Karpas-422 (cell line): ENCODE data around the gene ADGRG6. TPM values are rescaled to one million over a fixed set of nuclear protein-coding genes. Genes with fewer than 3 reads are reported as not detected.
A peak's percentile ranks its signal among the peaks of the same experiment; 100 is the strongest.

ENCODE experiments used
- DNase-seq: peaks from one replicate; pipeline ENCODE4 v3.0.0-alpha.2; 2015
- H2AFZ ChIP-seq: fragments of 200-600 bp; sonication (generic); 2 replicates; pipeline ENCODE4 v1.6.1; 2014; ENCODE audit warnings: antibody characterized with exemption, low read length, mixed read lengths
- H3K27ac ChIP-seq: fragments of 200-600 bp; sonication (generic); 2 replicates; pipeline ENCODE4 v1.5.1; 2014; ENCODE audit warnings: mild to moderate bottlenecking, low read length, moderate library complexity
- H3K27me3 ChIP-seq: fragments of 200-600 bp; sonication (generic); 2 replicates; pipeline ENCODE4 v1.6.1; 2014; ENCODE audit warnings: low read length, mixed read lengths
- H3K36me3 ChIP-seq: fragments of 200-600 bp; sonication (generic); 2 replicates; pipeline ENCODE4 v1.6.1; 2014; ENCODE audit warnings: low read length, mixed read lengths; ENCODE audit not compliant: insufficient read depth
- H3K4me1 ChIP-seq: fragments of 200-600 bp; sonication (generic); 2 replicates; pipeline ENCODE4 v1.6.1; 2014; ENCODE audit warnings: mild to moderate bottlenecking, low read length, mixed read lengths
- H3K4me2 ChIP-seq: fragments of 200-600 bp; sonication (generic); 2 replicates; pipeline ENCODE4 v1.6.1; 2014; ENCODE audit warnings: low read length, low read depth, mild to moderate bottlenecking; ENCODE audit not compliant: poor library complexity, severe bottlenecking
- H3K4me3 ChIP-seq: fragments of 200-600 bp; sonication (generic); 2 replicates; pipeline ENCODE4 v1.5.1; 2014; ENCODE audit warnings: mild to moderate bottlenecking, antibody characterized with exemption, low read length, mixed read lengths
- H3K79me2 ChIP-seq: fragments of 200-600 bp; sonication (generic); 2 replicates; pipeline ENCODE4 v1.6.1; 2014; ENCODE audit warnings: mild to moderate bottlenecking, low read length, mixed read lengths
- H3K9ac ChIP-seq: fragments of 200-600 bp; sonication (generic); 2 replicates; pipeline ENCODE4 v1.6.0; 2014; ENCODE audit warnings: low read length
- H3K9me2 ChIP-seq: fragments of 200-600 bp; sonication (generic), shearing (Covaris generic); replicated peaks from 2 replicates; pipeline ENCODE4 v1.6.0; 2014; ENCODE audit warnings: mild to moderate bottlenecking, low read length, moderate library complexity; ENCODE audit not compliant: insufficient read depth
- H3K9me3 ChIP-seq: fragments of 300-700, 200-600 bp; sonication (generic); 2 replicates; pipeline ENCODE4 v1.6.1; 2014; ENCODE audit warnings: low read length, mixed read lengths
- H4K20me1 ChIP-seq: fragments of 200-600 bp; sonication (generic); 2 replicates; pipeline ENCODE4 v1.6.1; 2014; ENCODE audit warnings: mild to moderate bottlenecking, antibody characterized with exemption, low read length, low read depth; ENCODE audit not compliant: insufficient read depth
- total RNA-seq: library from RNA; depleted of rRNA; stranded (reverse); fragments of >200 nt; shearing (Covaris generic); gene quantifications from 2 replicates; pipeline ENCODE4 v1.2.3, GENCODE V29; 2014; ENCODE audit warnings: low replicate concordance

Gene ADGRG6
- total RNA-seq, 1 experiment from 2014 or later = not detected

DNA sequence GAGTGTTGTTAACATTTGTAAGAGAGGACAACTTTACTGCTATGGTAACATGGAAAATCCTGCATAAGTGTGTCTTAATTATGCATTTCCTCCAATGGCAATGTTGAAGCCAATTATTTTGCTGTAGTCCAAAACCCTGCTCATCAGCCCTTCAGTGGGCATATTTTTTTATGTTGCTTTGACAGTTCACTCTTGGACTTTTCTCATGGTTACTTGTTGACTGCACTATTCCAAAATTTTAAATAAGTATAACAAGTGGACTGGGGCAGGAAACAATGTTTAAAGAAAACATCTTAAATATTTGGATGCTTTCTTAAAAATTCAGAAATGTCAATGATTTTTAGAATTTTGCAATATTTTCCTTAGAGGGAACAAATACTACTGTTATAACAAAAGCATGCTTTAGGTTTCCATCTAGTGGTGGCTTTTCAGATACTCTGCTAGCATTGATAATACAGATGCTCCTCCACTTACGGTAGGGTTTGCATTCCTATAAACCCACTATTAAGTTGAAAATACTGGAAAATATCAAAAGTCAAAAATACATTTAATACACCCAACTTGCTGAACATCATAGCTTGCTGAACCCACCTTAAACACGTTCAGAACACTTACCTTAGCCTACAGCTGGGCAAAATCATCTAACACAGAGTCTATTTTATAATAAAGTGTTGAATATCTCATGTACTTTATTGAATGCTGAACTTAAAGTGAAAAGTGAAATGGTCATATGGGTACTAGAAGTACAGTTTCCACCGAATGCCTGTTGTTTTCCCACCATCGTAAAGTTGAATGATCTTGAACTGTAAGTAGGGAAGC lies 86.4 kb downstream of the ADGRG6 start:
- Histone ChIP-seq H3K9me3 (no peaks in the 10 kb centered on the region), H3K9me2 (no peaks in the 10 kb centered on the region), H3K9ac (no peak overlapping the region), H3K4me3 (no peak overlapping the region), H3K27me3 (no peaks in the 10 kb centered on the region), H3K36me3 (no peaks in the 10 kb centered on the region), H2AFZ (no peak overlapping the region), H3K27ac (no peak overlapping the region), H3K79me2 (no peaks in the 10 kb centered on the region), H3K4me1 (no peaks in the 10 kb centered on the region), H3K4me2 (no peak overlapping the region), H4K20me1 (no peaks in the 10 kb centered on the region)
- DNase-seq = peak; percentile 72

DNA sequence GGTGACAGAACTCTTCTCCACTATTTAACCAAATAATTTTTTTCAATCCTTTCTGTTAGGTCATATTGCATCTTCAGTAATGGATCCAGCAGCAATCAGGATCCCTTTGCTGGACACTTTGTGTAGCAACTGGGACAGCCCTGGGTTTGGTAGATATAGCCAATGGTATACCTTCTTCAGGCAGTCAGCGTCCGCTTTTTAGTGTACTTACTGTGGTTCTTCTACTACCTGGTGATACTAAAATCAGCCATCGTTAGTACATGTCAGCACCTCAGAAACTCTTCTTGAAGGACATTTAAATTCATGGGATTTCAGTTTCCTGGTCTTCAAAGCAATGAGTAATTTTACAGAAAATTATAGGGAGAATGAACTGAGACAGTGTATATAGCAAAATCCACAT lies 93.5 kb downstream of the ADGRG6 start:
- no peak for DNase-seq
- Histone ChIP-seq H4K20me1 (no peaks in the 10 kb centered on the region), H3K9ac (no peak overlapping the region), H3K9me3 (no peaks in the 10 kb centered on the region), H3K27me3 (no peaks in the 10 kb centered on the region), H2AFZ (no peak overlapping the region), H3K36me3 (no peaks in the 10 kb centered on the region), H3K4me1 (no peaks in the 10 kb centered on the region), H3K27ac (no peak overlapping the region), H3K4me3 (no peak overlapping the region), H3K4me2 (no peak overlapping the region), H3K79me2 (no peaks in the 10 kb centered on the region), H3K9me2 (no peaks in the 10 kb centered on the region)

DNA sequence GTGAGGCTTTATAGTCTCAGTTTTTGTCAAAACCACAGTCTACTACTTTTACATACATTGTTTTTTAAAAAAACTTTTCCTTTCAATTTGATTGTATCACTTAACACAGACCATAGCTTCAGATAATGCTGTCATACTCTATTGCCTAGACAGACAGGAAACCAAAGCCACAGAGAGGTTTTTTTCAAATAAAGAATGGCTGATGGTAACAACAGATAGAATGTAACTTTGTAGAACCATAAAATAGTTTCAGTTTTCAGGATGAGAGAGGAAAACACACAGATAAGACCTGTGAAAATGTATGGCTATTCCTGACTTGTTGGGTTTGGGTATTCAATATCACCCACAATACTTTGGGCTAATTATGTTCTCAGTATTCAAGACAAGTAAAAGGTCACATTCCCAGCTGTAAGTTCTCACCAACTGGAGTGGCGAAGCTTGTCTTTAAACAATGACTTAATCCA lies 94.0 kb downstream of the ADGRG6 start:
- DNase-seq = no peak

DNA sequence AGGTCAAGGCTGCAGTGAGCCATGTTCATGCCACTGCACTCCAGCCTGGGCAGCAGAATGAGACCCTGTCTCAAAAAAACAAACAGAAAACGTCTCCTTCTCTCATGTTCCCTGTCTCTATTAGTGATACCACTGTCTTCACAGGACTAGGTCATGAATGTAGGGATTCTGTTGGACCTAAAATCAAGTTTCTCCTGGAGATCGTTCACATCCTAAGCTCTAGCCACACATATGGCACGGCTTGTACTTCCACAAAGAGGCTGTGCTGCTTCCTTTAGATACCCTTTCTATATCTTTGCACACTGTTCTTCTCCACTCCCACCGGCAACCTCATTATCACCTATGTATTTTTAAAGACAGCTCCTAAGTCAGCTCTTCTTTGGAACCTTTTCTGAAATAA lies 96.5 kb downstream of the ADGRG6 start:
- DNase-seq = no peak
- Histone ChIP-seq H3K4me1 (no peaks in the 10 kb centered on the region), H3K27ac (no peak overlapping the region), H3K9me2 (no peaks in the 10 kb centered on the region), H3K9ac (no peak overlapping the region), H3K9me3 (no peaks in the 10 kb centered on the region), H3K36me3 (no peaks in the 10 kb centered on the region), H3K79me2 (no peaks in the 10 kb centered on the region), H3K4me2 (no peak overlapping the region), H3K4me3 (no peak overlapping the region), H2AFZ (no peak overlapping the region), H4K20me1 (no peaks in the 10 kb centered on the region), H3K27me3 (no peaks in the 10 kb centered on the region)

More for the DNA sequence above, 94.0 kb downstream of the ADGRG6 start:
- no peaks in the 10 kb centered on the region for H3K4me1 ChIP-seq
- no peaks in the 10 kb centered on the region for H3K79me2 ChIP-seq
- H3K9me2 ChIP-seq = no peaks in the 10 kb centered on the region
- H3K4me2 ChIP-seq = no peak overlapping the region
- no peaks in the 10 kb centered on the region for H4K20me1 ChIP-seq
- no peaks in the 10 kb centered on the region for H3K9me3 ChIP-seq
- H3K4me3 ChIP-seq = no peak overlapping the region
- H3K27ac ChIP-seq = no peak overlapping the region
- no peak overlapping the region for H2AFZ ChIP-seq
- H3K27me3 ChIP-seq = no peaks in the 10 kb centered on the region
- H3K9ac ChIP-seq = no peak overlapping the region
- H3K36me3 ChIP-seq = no peaks in the 10 kb centered on the region

DNA sequence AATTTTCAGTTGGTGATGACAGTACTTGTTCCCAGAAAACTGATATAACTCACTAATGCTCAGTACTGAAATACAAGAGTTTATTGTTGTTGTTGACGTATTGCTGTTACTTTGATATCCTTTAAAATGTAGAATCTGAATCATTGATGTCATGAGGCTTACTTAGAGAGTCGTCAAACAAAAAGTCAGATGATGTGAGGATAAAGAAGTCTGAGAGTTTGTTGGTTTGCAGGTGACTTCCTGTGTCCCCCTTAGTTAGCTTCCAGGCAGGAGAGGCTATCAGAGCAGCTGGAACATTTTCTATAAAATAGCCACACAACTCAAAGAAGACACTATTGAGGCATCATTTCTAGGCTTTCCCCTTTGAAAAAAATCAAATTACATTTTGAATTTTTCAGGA lies 97.9 kb downstream of the ADGRG6 start:
- no peaks in the 10 kb centered on the region for H3K4me1 ChIP-seq
- H3K9me2 ChIP-seq = no peaks in the 10 kb centered on the region
- DNase-seq = no peak
- H3K9ac ChIP-seq = no peak overlapping the region
- H3K9me3 ChIP-seq = no peaks in the 10 kb centered on the region
- H3K27ac ChIP-seq = no peak overlapping the region
- H2AFZ ChIP-seq = no peak overlapping the region
- no peaks in the 10 kb centered on the region for H3K27me3 ChIP-seq
- no peaks in the 10 kb centered on the region for H3K36me3 ChIP-seq
- H3K4me2 ChIP-seq = no peak overlapping the region
- H3K4me3 ChIP-seq = no peak overlapping the region
- H3K79me2 ChIP-seq = no peaks in the 10 kb centered on the region
- H4K20me1 ChIP-seq = no peaks in the 10 kb centered on the region

DNA sequence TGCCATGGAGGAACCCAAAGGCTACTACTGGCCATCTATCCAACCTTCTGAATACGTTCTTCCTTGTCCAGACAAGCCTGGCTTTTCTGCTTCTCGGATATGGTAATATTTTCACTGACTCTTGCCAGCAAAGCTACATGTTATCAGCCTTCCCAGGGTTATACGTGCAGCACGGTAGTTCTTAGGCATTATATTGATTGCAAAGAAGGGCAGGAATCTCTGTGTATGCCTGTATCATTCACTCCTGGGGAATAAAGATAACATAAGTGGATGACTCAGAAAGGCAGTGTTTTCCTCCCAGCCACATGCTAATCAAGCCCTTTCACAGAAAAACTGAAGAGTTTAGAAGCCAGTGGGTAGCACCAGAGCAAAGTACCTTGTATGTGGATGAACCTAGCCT lies 98.7 kb downstream of the ADGRG6 start:
- DNase-seq = no peak
- Histone ChIP-seq H3K27me3 (no peaks in the 10 kb centered on the region), H3K79me2 (no peaks in the 10 kb centered on the region), H3K9me3 (no peaks in the 10 kb centered on the region), H3K9ac (no peak overlapping the region), H3K4me1 (no peaks in the 10 kb centered on the region), H3K36me3 (no peaks in the 10 kb centered on the region), H3K4me3 (no peak overlapping the region), H3K27ac (no peak overlapping the region), H3K9me2 (no peaks in the 10 kb centered on the region), H2AFZ (no peak overlapping the region), H4K20me1 (no peaks in the 10 kb centered on the region), H3K4me2 (no peak overlapping the region)

DNA sequence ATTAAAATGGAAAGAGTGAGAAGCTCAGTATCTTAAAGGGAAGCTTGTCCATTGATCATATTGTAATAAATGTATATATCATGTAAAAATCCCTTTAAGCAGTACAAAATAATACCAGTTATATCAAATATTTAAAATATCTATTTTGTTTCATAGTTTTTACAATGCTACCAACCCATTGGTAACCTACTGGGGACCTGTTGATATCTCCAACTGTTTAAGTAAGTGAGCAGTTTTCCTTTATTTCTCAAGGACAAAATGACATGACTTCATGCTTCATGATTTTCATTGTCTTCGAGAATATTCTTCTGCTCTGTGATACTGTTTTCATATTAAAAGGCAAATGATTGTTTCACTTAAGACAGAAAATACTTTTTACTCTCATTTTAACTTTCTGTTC lies 100.0 kb downstream of the ADGRG6 start:
- Histone ChIP-seq H3K79me2 (no peaks in the 10 kb centered on the region), H3K9ac (no peak overlapping the region), H3K4me1 (no peaks in the 10 kb centered on the region), H2AFZ (no peak overlapping the region), H3K4me2 (no peak overlapping the region), H3K4me3 (no peak overlapping the region), H3K27me3 (no peaks in the 10 kb centered on the region), H3K36me3 (no peaks in the 10 kb centered on the region), H4K20me1 (no peaks in the 10 kb centered on the region), H3K27ac (no peak overlapping the region), H3K9me2 (no peaks in the 10 kb centered on the region), H3K9me3 (no peaks in the 10 kb centered on the region)
- DNase-seq = no peak

DNA sequence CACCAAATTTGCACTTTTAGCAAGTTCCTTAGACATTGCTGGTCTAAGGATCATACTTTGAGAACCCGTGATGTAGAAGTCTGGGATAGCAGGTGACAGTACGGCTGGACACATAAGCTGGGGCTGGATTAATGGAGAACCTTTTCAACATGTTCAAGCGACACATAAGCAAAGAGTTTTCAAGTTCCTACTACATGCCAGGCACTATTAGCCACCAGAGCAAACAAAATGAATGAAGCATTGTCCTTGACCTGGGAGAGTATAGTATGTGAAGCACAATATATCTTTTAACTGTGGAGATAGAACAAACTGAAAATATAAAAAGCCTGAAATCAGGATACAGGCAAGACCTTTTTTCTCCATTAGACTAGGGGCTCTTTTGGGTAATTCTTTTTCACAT lies 102.9 kb downstream of the ADGRG6 start:
- H3K4me2 ChIP-seq = no peak overlapping the region
- H3K9me3 ChIP-seq = no peaks in the 10 kb centered on the region
- H2AFZ ChIP-seq = no peak overlapping the region
- no peaks in the 10 kb centered on the region for H3K36me3 ChIP-seq
- no peak overlapping the region for H3K27ac ChIP-seq
- no peaks in the 10 kb centered on the region for H3K9me2 ChIP-seq
- H3K9ac ChIP-seq = no peak overlapping the region
- no peaks in the 10 kb centered on the region for H3K4me1 ChIP-seq
- no peaks in the 10 kb centered on the region for H4K20me1 ChIP-seq
- no peaks in the 10 kb centered on the region for H3K79me2 ChIP-seq
- H3K4me3 ChIP-seq = no peak overlapping the region
- DNase-seq = no peak
- H3K27me3 ChIP-seq = no peaks in the 10 kb centered on the region
